HK-2 (cell line): ENCODE measurements around the gene FAM228A.

Source experiments
- DNase-seq: peaks from one replicate; pipeline ENCODE4 v3.0.0-alpha.2; 2018; ENCODE audit not compliant: unreplicated experiment

FAM228A gene

DNA sequence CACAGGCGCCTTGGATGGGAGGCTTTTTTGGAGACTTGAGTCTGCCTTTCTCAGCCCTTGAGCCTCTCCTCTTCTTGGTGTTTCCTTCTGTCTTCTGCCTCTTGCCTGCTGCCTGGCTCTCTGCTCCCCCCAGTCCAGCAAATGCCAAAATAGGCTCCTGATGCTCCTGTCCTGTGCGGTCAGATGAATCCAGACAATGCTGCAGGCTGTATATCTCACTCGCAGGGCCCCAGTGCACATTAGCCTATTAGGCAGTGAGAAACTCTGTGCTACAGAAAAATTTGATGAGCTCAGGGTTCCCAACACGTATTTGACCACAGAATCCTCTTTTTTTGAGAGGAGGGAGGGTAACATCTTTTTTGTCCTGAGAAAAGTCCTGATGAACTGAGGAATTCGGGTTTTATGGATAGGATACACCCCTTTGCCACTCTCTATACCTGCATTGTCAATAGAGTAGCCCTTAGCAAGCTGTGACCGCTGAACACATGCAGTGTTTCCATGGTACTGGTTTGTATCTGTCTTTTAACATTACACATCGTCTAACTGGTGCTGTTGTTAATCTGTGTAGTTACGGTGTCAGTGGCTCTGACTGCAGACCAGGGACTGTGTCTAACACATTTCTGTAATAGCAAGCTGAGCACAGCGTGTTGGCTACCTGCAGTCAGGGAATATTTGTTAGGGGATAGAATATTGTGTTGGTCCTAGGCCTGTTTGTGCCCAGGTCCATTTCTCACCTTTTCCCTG, 50.8 kb downstream of the FAM228A start:
- DNase-seq, result no peak

DNA sequence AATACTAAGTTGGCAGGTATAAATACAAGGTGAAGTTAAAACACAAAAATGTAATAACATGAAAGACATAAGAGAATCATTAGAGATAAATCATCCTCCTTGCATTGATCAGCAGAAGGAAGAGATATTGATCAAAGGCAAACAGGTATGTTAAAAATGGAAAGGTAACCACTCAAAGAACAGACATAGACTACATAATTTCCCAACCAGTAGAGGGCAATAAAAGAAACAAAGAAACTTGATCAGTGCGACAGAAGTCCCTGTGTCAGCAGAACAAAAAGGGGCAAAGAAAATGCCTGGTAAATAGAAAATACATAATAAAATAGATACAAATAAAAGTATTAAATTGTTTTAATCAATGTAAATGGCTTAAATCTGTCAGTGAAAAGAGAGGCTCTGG, 53.6 kb downstream of the FAM228A start:
- no peak for DNase-seq

DNA sequence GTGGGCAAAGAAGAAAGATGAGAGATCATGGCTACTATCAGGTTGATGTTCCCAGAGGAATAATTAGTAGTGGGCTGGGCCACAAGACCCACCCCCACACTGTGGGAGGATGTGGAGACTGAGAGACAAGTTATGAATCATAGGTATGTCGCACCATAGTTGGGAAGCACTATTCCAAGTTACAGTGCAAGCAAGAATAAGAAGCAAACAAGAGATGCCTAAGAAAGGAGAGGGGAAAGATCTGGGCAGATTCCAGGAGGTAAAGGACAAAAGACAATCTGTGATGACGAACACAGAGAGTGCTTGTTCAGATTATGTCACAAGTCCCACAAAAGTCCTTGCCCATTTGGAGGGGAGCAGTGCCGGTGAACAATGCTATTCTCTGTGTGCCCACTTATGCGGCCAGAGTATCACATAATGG, 56.6 kb downstream of the FAM228A start:
- DNase-seq, result no peak

DNA sequence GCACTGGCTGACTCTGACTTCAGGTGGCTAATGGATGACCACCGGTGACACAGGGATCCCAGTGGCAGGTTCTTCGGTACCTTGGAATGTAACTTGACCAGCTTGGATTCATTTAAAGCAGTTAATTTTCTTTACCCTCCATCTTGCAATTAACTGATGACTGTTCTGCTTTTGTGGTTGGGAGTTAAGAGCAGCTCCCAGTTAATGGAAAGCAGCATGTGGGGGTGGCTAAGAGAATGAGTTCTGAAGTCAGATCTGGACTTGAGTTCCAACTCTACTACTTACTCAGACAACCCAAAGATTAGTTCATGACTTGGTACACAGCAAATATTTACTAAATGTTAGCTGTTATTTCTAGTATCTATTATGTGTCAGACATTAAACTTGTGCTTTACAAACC, 58.5 kb downstream of the FAM228A start:
- no peak for DNase-seq

DNA sequence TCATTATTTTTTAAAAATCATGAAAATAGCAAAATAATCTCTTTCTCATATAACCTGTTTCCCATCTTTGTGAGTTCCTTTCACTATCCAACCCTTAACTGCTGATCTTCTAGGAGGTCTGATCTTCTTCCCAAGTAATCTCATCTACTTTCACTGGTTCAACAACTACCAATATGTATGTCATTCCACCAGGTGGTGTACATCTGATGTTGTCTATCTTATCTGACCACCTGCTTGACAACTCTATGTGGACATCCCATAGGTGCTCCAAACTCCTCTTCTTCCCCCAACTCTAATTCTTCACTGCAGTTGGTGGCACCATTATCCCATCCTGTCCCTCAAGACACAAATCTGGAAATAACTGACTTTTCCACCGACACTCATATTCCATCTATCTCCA, 62.5 kb downstream of the FAM228A start:
- no peak for DNase-seq

DNA sequence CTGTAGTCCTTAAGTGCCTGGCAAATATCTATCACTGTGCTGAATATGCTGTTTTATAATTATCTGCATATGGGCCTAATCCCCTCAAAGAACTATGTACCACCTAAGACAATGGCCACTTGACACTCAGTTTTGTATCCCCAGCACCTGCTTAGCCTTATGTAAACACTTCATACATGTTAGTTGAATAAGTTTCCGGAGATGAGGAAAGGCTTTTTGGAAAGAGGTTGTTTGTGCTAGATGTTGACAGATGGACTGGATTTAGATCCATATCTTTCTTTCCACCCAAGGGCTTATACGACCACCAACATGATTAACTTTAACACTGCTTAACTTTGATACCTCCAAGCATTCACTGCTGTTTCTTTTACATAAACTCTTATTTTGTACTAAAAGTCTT, 63.3 kb downstream of the FAM228A start:
- DNase-seq, result no peak

DNA sequence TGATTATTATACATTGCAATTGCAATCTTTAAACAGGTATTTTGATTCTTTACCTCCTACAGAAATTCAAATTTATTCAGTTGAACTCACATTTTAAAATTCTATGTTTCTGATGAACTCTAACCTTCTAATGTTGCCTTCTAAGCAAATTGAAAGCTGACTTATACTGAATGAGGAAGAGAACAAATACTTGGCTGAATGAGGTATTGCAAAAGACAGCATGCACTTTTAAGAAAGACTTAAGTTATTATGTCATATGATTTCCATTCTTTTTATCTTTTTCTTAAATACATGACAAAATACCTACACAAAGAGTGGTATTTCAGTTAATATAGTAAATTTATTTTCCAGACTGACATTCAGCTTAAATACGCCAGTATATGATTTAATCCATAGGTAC, 64.7 kb downstream of the FAM228A start:
- DNase-seq, result no peak
